Aorta (tissue), 5 donors: ENCODE data around the gene AGPAT3. TPM values are rescaled to one million over a fixed set of nuclear protein-coding genes. Genes with fewer than 3 reads are reported as not detected.

ENCODE experiments used
- ATAC-seq: fragments of 200-7000 bp; cut with Tn5 transposase; one replicate; pipeline ENCODE4 v1.9.1; 2022; ENCODE audit warnings: moderate library complexity; ENCODE audit not compliant: low FRiP score
- DNase-seq, 2 donors: peaks; one replicate each; pipeline ENCODE4 v3.0.0-alpha.2; 2020
- H3K27ac ChIP-seq, 2 donors: one replicate each; pipeline ENCODE4 v1.5.1; 2013; ENCODE audit warnings: low read length in 2 of 2, mild to moderate bottlenecking in 2 of 2, moderate library complexity in 2 of 2, control low read depth in 1 of 2, inconsistent platforms in 1 of 2, low read depth in 1 of 2
- H3K27me3 ChIP-seq, 2 donors: one replicate each; pipeline ENCODE4 v1.6.1; 2013; ENCODE audit warnings: control low read depth in 1 of 2, low read length in 1 of 2, mild to moderate bottlenecking in 1 of 2, moderate library complexity in 1 of 2; ENCODE audit not compliant: insufficient read depth in 2 of 2, control insufficient read depth in 1 of 2
- H3K36me3 ChIP-seq, 2 donors: one replicate each; pipeline ENCODE4 v1.6.1; 2013; ENCODE audit warnings: control low read depth in 1 of 2, low read length in 1 of 2, mild to moderate bottlenecking in 1 of 2; ENCODE audit not compliant: insufficient read depth in 2 of 2, control insufficient read depth in 1 of 2
- H3K4me1 ChIP-seq, 2 donors: one replicate each; pipeline ENCODE4 v1.6.1; 2013; ENCODE audit warnings: low read length in 2 of 2, control low read depth in 1 of 2, mild to moderate bottlenecking in 1 of 2, moderate library complexity in 1 of 2; ENCODE audit not compliant: insufficient read depth in 2 of 2, control insufficient read depth in 1 of 2
- H3K4me3 ChIP-seq, 2 donors: one replicate each; pipeline ENCODE4 v1.5.1; 2013; ENCODE audit warnings: low read length in 2 of 2, control low read depth in 1 of 2, mild to moderate bottlenecking in 1 of 2
- H3K9me3 ChIP-seq: one replicate; pipeline ENCODE4 v1.6.1; 2013; ENCODE audit warnings: mild to moderate bottlenecking, low read length; ENCODE audit not compliant: control insufficient read depth
- WGBS, 2 donors: extraction: QIAGEN DNeasy Blood & Tissue Kit; methylation state at CpG; one replicate each; pipeline ENCODE4 v1.1.7; 2013; 5-methylcytosine and 5-hydroxymethylcytosine counted together
- intact Hi-C, 2 donors: fragments of 100-400 bp; cut with DNase I; formaldehyde crosslinking; loops; one replicate each; pipeline versions ENCODE4 v1.14.2 to v1.15.0; 2022
- polyA plus RNA-seq, 2 donors: library from polyadenylated mRNA; stranded (reverse); fragments of 200-250 nt; gene quantifications; one replicate each; pipeline ENCODE4 v1.2.3, GENCODE V29; 2013
- total RNA-seq, 2 donors: library from RNA; stranded (reverse); fragmentation: NEBNext Ultra II Directional; extraction: Animal tissue kit (Norgen Biotek cat#: 25700); gene quantifications; one replicate each; pipeline ENCODE4 v1.2.1, GENCODE V29; 2021
- donor health status: healthy with polysubstance abuse.
- donor health status: Bipolar disorder and iron deficiency.
- donor health status: DM: no; HTN: no; CAD: no.
- donor health status: DM: no; HTN: no; CAD: no.
- donor health status: DM: yes; HTN: yes; CAD: no.

The AGPAT3 gene
- total and polyA plus RNA-seq, 4 donors = 8.3 to 45.5 (median 23.7) TPM

- DNase-seq = peak in 1 of 2 donors; percentile 17
- Histone ChIP-seq H3K36me3 (peaks cover 0 to 1% of the 10 kb centered on the region in 2 donors), H3K27me3 (no peaks in the 10 kb centered on the region), H3K4me3 (no peak overlapping the region), H3K4me1 (no peaks in the 10 kb centered on the region), H3K9me3 (no peaks in the 10 kb centered on the region), H3K27ac (no peak overlapping the region)
- 96 to 97% methylated on average over 8 of the region's 8 CpGs for WGBS, 2 donors
- no peak for ATAC-seq
- intact Hi-C loops = no loop called here
Measured at GRCh38 chr21:44027607-44028286, 162.7 kb downstream of the AGPAT3 start.

GRCh38 chr21:44028287-44028659 is 163.2 kb downstream of the AGPAT3 start:
- no peak overlapping the region for H3K4me3 ChIP-seq
- peaks cover 0 to 2% of the 10 kb centered on the region in 2 donors for H3K36me3 ChIP-seq
- no peaks in the 10 kb centered on the region for H3K9me3 ChIP-seq
- H3K4me1 ChIP-seq = no peaks in the 10 kb centered on the region
- WGBS, 2 donors = 89 to 93% methylated on average over 6 of the region's 6 CpGs
- no peaks in the 10 kb centered on the region for H3K27me3 ChIP-seq
- peak in 1 of 2 donors; percentile 6 for DNase-seq
- H3K27ac ChIP-seq = no peak overlapping the region
- intact Hi-C loops = no loop called here
- ATAC-seq = no peak

- intact Hi-C loops = no loop called here
- Histone ChIP-seq H3K27me3 (no peaks in the 10 kb centered on the region), H3K36me3 (peaks cover 0 to 2% of the 10 kb centered on the region in 2 donors), H3K9me3 (no peaks in the 10 kb centered on the region), H3K4me1 (no peaks in the 10 kb centered on the region), H3K27ac (no peak overlapping the region), H3K4me3 (no peak overlapping the region)
- WGBS, 2 donors = 98 to 100% methylated on average over 6 of the region's 6 CpGs
- ATAC-seq (no peak), DNase-seq (no peak)
Measured at GRCh38 chr21:44029460-44030087, 164.6 kb downstream of the AGPAT3 start.

GRCh38 chr21:44035244-44035643 is 170.2 kb downstream of the AGPAT3 start:
- Histone ChIP-seq H3K4me3 (no peak overlapping the region), H3K27me3 (no peaks in the 10 kb centered on the region), H3K9me3 (no peaks in the 10 kb centered on the region), H3K36me3 (peaks cover 2 to 8% of the 10 kb centered on the region in 2 donors), H3K27ac (no peak overlapping the region), H3K4me1 (no peaks in the 10 kb centered on the region)
- ATAC-seq (no peak), DNase-seq (peak in 1 of 2 donors; percentile 6)
- intact Hi-C loops = no loop called here
- 95 to 96% methylated on average over 4 of the region's 4 CpGs for WGBS, 2 donors

Other genes starting within 250 kb of the AGPAT3 start
- gene HSF2BP, start 205.7 kb upstream of the AGPAT3 start, total RNA-seq = under 1 TPM in 1 of 2 donors, not detected in 1; 0.51 TPM
- gene HSF2BP, start 205.7 kb upstream of the AGPAT3 start, polyA plus RNA-seq = not detected
- 10 to 100 TPM; 15.9 to 16.4 TPM for gene RRP1B, start 205.7 kb upstream of the AGPAT3 start, total RNA-seq
- 1 to 10 TPM; 4.9 to 5.9 TPM for gene RRP1B, start 205.7 kb upstream of the AGPAT3 start, polyA plus RNA-seq
- gene PDXK, start 146.1 kb upstream of the AGPAT3 start, total RNA-seq = 10 to 100 TPM; 90.7 to 94.4 TPM
- gene PDXK, start 146.1 kb upstream of the AGPAT3 start, polyA plus RNA-seq = 10 to 100 TPM; 25.8 to 38.2 TPM
- gene CSTB, start 88.9 kb upstream of the AGPAT3 start, total RNA-seq = 10 to 100 TPM; 30.3 to 44.3 TPM
- gene CSTB, start 88.9 kb upstream of the AGPAT3 start, polyA plus RNA-seq = 10 to 100 TPM; 44.6 to 71.6 TPM
- 10 to 100 TPM; 17.5 to 18.1 TPM for gene RRP1, start 75.6 kb upstream of the AGPAT3 start, total RNA-seq
- gene RRP1, start 75.6 kb upstream of the AGPAT3 start, polyA plus RNA-seq = 10 to 100 TPM in 1 of 2 donors, 1 to 10 TPM in 1; 4.4 to 17.9 TPM
- 10 to 100 TPM; 30.3 to 41.5 TPM for gene TRAPPC10, start 147.1 kb downstream of the AGPAT3 start, total RNA-seq
- gene TRAPPC10, start 147.1 kb downstream of the AGPAT3 start, polyA plus RNA-seq = 10 to 100 TPM in 1 of 2 donors, 1 to 10 TPM in 1; 3.5 to 10.6 TPM
- 1 to 10 TPM; 3.8 to 9.5 TPM for gene PWP2, start 242.2 kb downstream of the AGPAT3 start, total RNA-seq
- 10 to 100 TPM in 1 of 2 donors, not detected in 1; 18.2 TPM for gene PWP2, start 242.2 kb downstream of the AGPAT3 start, polyA plus RNA-seq